Chondrocyte (in vitro differentiated cells): Measurements from ENCODE around the gene GFRA1. TPM values are rescaled to one million over a fixed set of nuclear protein-coding genes. Genes with fewer than 3 reads are reported as not detected.

ENCODE experiments used
- DNase-seq: peaks from one replicate; pipeline ENCODE4 v3.0.0; 2021; ENCODE audit warnings: mixed read lengths, low spot score
- H3K27ac Mint-ChIP-seq: one replicate; pipeline ENCODE4 v1.8.0; 2021; ENCODE audit warnings: mild to moderate bottlenecking, moderate library complexity, mixed read lengths; ENCODE audit not compliant: unreplicated experiment
- H3K27me3 Mint-ChIP-seq: 2 replicates; pipeline ENCODE4 v1.8.0; 2021; ENCODE audit warnings: low read depth, mixed read lengths
- H3K36me3 Mint-ChIP-seq: 2 replicates; pipeline ENCODE4 v1.8.0; 2021; ENCODE audit warnings: low read depth, mixed read lengths
- H3K4me1 Mint-ChIP-seq: 2 replicates; pipeline ENCODE4 v1.8.0; 2021; ENCODE audit warnings: low read depth, mild to moderate bottlenecking, mixed read lengths
- H3K4me3 Mint-ChIP-seq: one replicate; pipeline ENCODE4 v1.8.0; 2021; ENCODE audit warnings: mild to moderate bottlenecking, moderate library complexity, mixed read lengths; ENCODE audit not compliant: unreplicated experiment
- H3K9me3 Mint-ChIP-seq: 2 replicates; pipeline ENCODE4 v1.8.0; 2021; ENCODE audit warnings: low read depth, mixed read lengths
- CTCF ChIP-seq: fragments of 200-600 bp; sonication (generic); IDR thresholded peaks from 2 replicates; pipeline ENCODE4 v1.5.0; 2021; ENCODE audit warnings: antibody characterized with exemption, mild to moderate bottlenecking, moderate library complexity
- total RNA-seq: library from RNA; stranded (reverse); gene quantifications from 3 replicates; pipeline ENCODE4 v1.2.1, GENCODE V29; 2021

Gene GFRA1
- total RNA-seq, 1 donor from 2014 or later = 79.7 TPM

GRCh38 chr10:116125180-116125579 is 147.8 kb downstream of the GFRA1 start:
- TF ChIP-seq CTCF = no peak
- Mint-ChIP-seq H3K9me3 (peaks cover 7% of the 10 kb centered on the region), H3K36me3 (peaks cover 5% of the 10 kb centered on the region), H3K27me3 (no peaks in the 10 kb centered on the region), H3K4me3 (no peak overlapping the region), H3K27ac (no peak overlapping the region), H3K4me1 (peaks cover 6% of the 10 kb centered on the region)
- DNase-seq = no peak

- no peak overlapping the region for H3K27ac Mint-ChIP-seq
- no peak overlapping the region for H3K4me3 Mint-ChIP-seq
- H3K9me3 Mint-ChIP-seq = peaks cover 7% of the 10 kb centered on the region
- TF ChIP-seq CTCF = no peak
- no peak for DNase-seq
- H3K4me1 Mint-ChIP-seq = peaks cover 6% of the 10 kb centered on the region
- peaks cover 5% of the 10 kb centered on the region for H3K36me3 Mint-ChIP-seq
- H3K27me3 Mint-ChIP-seq = no peaks in the 10 kb centered on the region
Observed at GRCh38 chr10:116124777-116125176, 148.2 kb downstream of the GFRA1 start.

- Mint-ChIP-seq H3K4me3 (no peak overlapping the region), H3K27ac (no peak overlapping the region), H3K4me1 (peaks cover 6% of the 10 kb centered on the region), H3K9me3 (no peaks in the 10 kb centered on the region), H3K36me3 (peaks cover 5% of the 10 kb centered on the region), H3K27me3 (no peaks in the 10 kb centered on the region)
- TF ChIP-seq CTCF = no peak
- no peak for DNase-seq
Observed at GRCh38 chr10:116122664-116123063, 150.3 kb downstream of the GFRA1 start.

- H3K9me3 Mint-ChIP-seq = no peaks in the 10 kb centered on the region
- H3K36me3 Mint-ChIP-seq = peaks cover 5% of the 10 kb centered on the region
- no peaks in the 10 kb centered on the region for H3K27me3 Mint-ChIP-seq
- no peak overlapping the region for H3K27ac Mint-ChIP-seq
- DNase-seq = no peak
- H3K4me3 Mint-ChIP-seq = no peak overlapping the region
- H3K4me1 Mint-ChIP-seq = peaks cover 6% of the 10 kb centered on the region
- no peak for TF ChIP-seq CTCF
Observed at GRCh38 chr10:116121640-116122525, 151.1 kb downstream of the GFRA1 start.

GRCh38 chr10:116120688-116121455 is 152.1 kb downstream of the GFRA1 start:
- no peak for DNase-seq
- TF ChIP-seq CTCF = peak; percentile 67
- Mint-ChIP-seq H3K9me3 (no peaks in the 10 kb centered on the region), H3K27me3 (no peaks in the 10 kb centered on the region), H3K27ac (no peak overlapping the region), H3K4me3 (no peak overlapping the region), H3K36me3 (peaks cover 5% of the 10 kb centered on the region), H3K4me1 (peaks cover 6% of the 10 kb centered on the region)
